Neural cell (in vitro differentiated cells): ENCODE data around the gene CHN1. TPM values are rescaled to one million over a fixed set of nuclear protein-coding genes. Genes with fewer than 3 reads are reported as not detected.
A peak's percentile ranks its signal among the peaks of the same experiment; 100 is the strongest.

Experiments
- H2AFZ ChIP-seq: fragments of 200-600, 300-800 bp; sonication (generic), shearing (Covaris generic); 2 replicates; pipeline ENCODE4 v1.6.0; 2014; ENCODE audit warnings: low read depth, mild to moderate bottlenecking, antibody characterized with exemption, low read length, moderate library complexity
- H3F3A ChIP-seq: fragments of 200-600 bp; shearing (Covaris generic); 2 replicates; pipeline ENCODE4 v1.6.1; 2016; ENCODE audit warnings: mild to moderate bottlenecking, moderate library complexity, mixed read lengths, antibody characterized with exemption, low read length; ENCODE audit not compliant: insufficient read depth, poor library complexity, severe bottlenecking
- H3K27ac ChIP-seq: fragments of 200-600, 300-800 bp; sonication (generic), shearing (Covaris generic); 2 replicates; pipeline ENCODE4 v1.5.1; 2014; ENCODE audit warnings: mild to moderate bottlenecking, low read length, moderate library complexity
- H3K27me3 ChIP-seq: fragments of 300-800, 200-600 bp; sonication (generic), shearing (Covaris generic); 2 replicates; pipeline ENCODE4 v1.6.0; 2014; ENCODE audit warnings: mild to moderate bottlenecking, low read depth, low read length, moderate library complexity; ENCODE audit not compliant: insufficient read depth
- H3K36me3 ChIP-seq: fragments of 300-800, 200-600 bp; sonication (generic), shearing (Covaris generic); 2 replicates; pipeline ENCODE4 v1.5.1; 2014; ENCODE audit warnings: mild to moderate bottlenecking, antibody characterized with exemption, low read length, moderate library complexity; ENCODE audit not compliant: insufficient read depth
- H3K4me2 ChIP-seq: fragments of 300-800, 200-600 bp; sonication (generic), shearing (Covaris generic); 2 replicates; pipeline ENCODE4 v1.6.0; 2014; ENCODE audit warnings: mild to moderate bottlenecking, low read length
- H3K4me3 ChIP-seq: fragments of 300-800, 200-600 bp; sonication (generic), shearing (Covaris generic); 2 replicates; pipeline ENCODE4 v1.5.1; 2014; ENCODE audit warnings: mild to moderate bottlenecking, low read length, moderate library complexity
- H3K79me2 ChIP-seq: fragments of 200-600 bp; shearing (Covaris generic); replicated peaks from 2 replicates; pipeline ENCODE4 v1.6.0; 2014; ENCODE audit warnings: mild to moderate bottlenecking, low read length, moderate library complexity; ENCODE audit not compliant: insufficient read depth
- H3K9ac ChIP-seq: fragments of 300-800, 200-600 bp; sonication (generic), shearing (Covaris generic); 2 replicates; pipeline ENCODE4 v1.6.1; 2016; ENCODE audit warnings: mild to moderate bottlenecking, low read length, mixed read lengths
- H3K9me2 ChIP-seq: fragments of 200-600 bp; shearing (Covaris generic); 2 replicates; pipeline ENCODE4 v1.6.1; 2016; ENCODE audit warnings: mild to moderate bottlenecking, low read length, mixed read lengths; ENCODE audit not compliant: insufficient read depth
- H3K9me3 ChIP-seq: fragments of 200-600, 300-800 bp; sonication (generic), shearing (Covaris generic); 2 replicates; pipeline ENCODE4 v1.6.1; 2016; ENCODE audit warnings: mild to moderate bottlenecking, mixed run types, low read length, moderate library complexity, mixed read lengths
- H4K20me1 ChIP-seq: fragments of 200-600 bp; shearing (Covaris generic); 2 replicates; pipeline ENCODE4 v1.6.1; 2016; ENCODE audit warnings: mild to moderate bottlenecking, mixed run types; ENCODE audit not compliant: insufficient read depth
- CTCF ChIP-seq: fragments of 450-650 bp; IDR thresholded peaks from 2 replicates; pipeline ENCODE4 v1.5.1; 2014; ENCODE audit warnings: antibody characterized with exemption, mild to moderate bottlenecking, moderate library complexity; ENCODE audit not compliant: poor library complexity, severe bottlenecking
- EP300 ChIP-seq: fragments of 450-650 bp; conservative IDR thresholded peaks from 2 replicates; pipeline ENCODE4 v1.6.1; 2014; ENCODE audit warnings: antibody characterized with exemption, mild to moderate bottlenecking, moderate library complexity; ENCODE audit not compliant: poor library complexity, severe bottlenecking
- EZH2 ChIP-seq: fragments of 200-600, 300-800 bp; shearing (Covaris generic), sonication (generic); IDR thresholded peaks from 2 replicates; pipeline ENCODE4 v1.6.1; 2014; ENCODE audit warnings: antibody characterized with exemption, low read length, borderline replicate concordance, mild to moderate bottlenecking; ENCODE audit not compliant: insufficient read depth, poor library complexity, severe bottlenecking
- MXI1 ChIP-seq: fragments of 450-650 bp; conservative IDR thresholded peaks from 2 replicates; pipeline ENCODE4 v1.6.1; 2014; ENCODE audit warnings: antibody characterized with exemption, mild to moderate bottlenecking; ENCODE audit not compliant: poor library complexity, severe bottlenecking
- POLR2AphosphoS5 ChIP-seq: IDR thresholded peaks from 2 replicates; pipeline ENCODE4 v1.6.1; 2012
- RAD21 ChIP-seq: fragments of 450-650 bp; conservative IDR thresholded peaks from 2 replicates; pipeline ENCODE4 v1.6.1; 2014; ENCODE audit warnings: antibody characterized with exemption, mild to moderate bottlenecking, moderate library complexity
- REST ChIP-seq: IDR thresholded peaks from 2 replicates; pipeline ENCODE4 v1.6.1; 2012; ENCODE audit warnings: borderline replicate concordance
- SMC3 ChIP-seq: fragments of 450-650 bp; conservative IDR thresholded peaks from 2 replicates; pipeline ENCODE4 v1.6.1; 2014; ENCODE audit warnings: antibody characterized with exemption, mild to moderate bottlenecking, moderate library complexity; ENCODE audit not compliant: poor library complexity
- TAF1 ChIP-seq: IDR thresholded peaks from 2 replicates; pipeline ENCODE4 v1.6.1; 2012; ENCODE audit warnings: low read depth
- polyA plus RNA-seq: library from polyadenylated mRNA; depleted of rRNA; stranded (reverse); fragments of >200 nt; gene quantifications from 2 replicates; pipeline ENCODE4 v1.2.3, GENCODE V29; 2014

CHN1 gene
- polyA plus RNA-seq, 1 donor from 2014 or later: 133 TPM

- no peaks in the 10 kb centered on the region for H3K36me3 ChIP-seq
- H3K27me3 ChIP-seq: no peaks in the 10 kb centered on the region
- H4K20me1 ChIP-seq: no peaks in the 10 kb centered on the region
- H3K4me3 ChIP-seq: peak overlapping the region; percentile 81
- H3K9me2 ChIP-seq: no peaks in the 10 kb centered on the region
- peak overlapping the region; percentile 95 for H3K9ac ChIP-seq
- H2AFZ ChIP-seq: peak overlapping the region; percentile 38
- no peaks in the 10 kb centered on the region for H3K9me3 ChIP-seq
- H3K79me2 ChIP-seq: peaks cover 32% of the 10 kb centered on the region
- peak overlapping the region; percentile 99 for H3K27ac ChIP-seq
- H3K4me2 ChIP-seq: peak overlapping the region; percentile 67
- TF ChIP-seq RAD21 (no peak), EZH2 (no peak), EP300 (no peak), POLR2AphosphoS5 (no peak), TAF1 (no peak), MXI1 (no peak), SMC3 (no peak)
- H3F3A ChIP-seq: peaks cover 5% of the 10 kb centered on the region
These were observed 1.1 kb upstream of the CHN1 start for GRCh38 chr2:175006281-175006680.

- Histone ChIP-seq H3K27me3 (no peaks in the 10 kb centered on the region), H3K9me2 (no peaks in the 10 kb centered on the region), H4K20me1 (no peaks in the 10 kb centered on the region), H3K4me2 (peak overlapping the region; percentile 67), H3F3A (peaks cover 5% of the 10 kb centered on the region), H2AFZ (peak overlapping the region; percentile 38), H3K9me3 (no peaks in the 10 kb centered on the region), H3K27ac (peak overlapping the region; percentile 99), H3K9ac (peak overlapping the region; percentile 95), H3K36me3 (no peaks in the 10 kb centered on the region), H3K4me3 (peak overlapping the region; percentile 81), H3K79me2 (peaks cover 37% of the 10 kb centered on the region)
- TF ChIP-seq CTCF: no peak
- no peak for TF ChIP-seq POLR2AphosphoS5
- no peak for TF ChIP-seq EZH2
- no peak for TF ChIP-seq EP300
These were observed 618 bp upstream of the CHN1 start for GRCh38 chr2:175005733-175006264.

GRCh38 chr2:175004730-175004979 is 526 bp downstream of the CHN1 start:
- Histone ChIP-seq H4K20me1 (no peaks in the 10 kb centered on the region), H3K9me2 (no peaks in the 10 kb centered on the region), H3K27ac (peak overlapping the region; percentile 99), H3K9me3 (no peaks in the 10 kb centered on the region), H3K27me3 (no peaks in the 10 kb centered on the region), H3K4me3 (peak overlapping the region; percentile 81), H3F3A (peaks cover 5% of the 10 kb centered on the region), H3K36me3 (no peaks in the 10 kb centered on the region), H3K9ac (peak overlapping the region; percentile 95), H2AFZ (peak overlapping the region; percentile 35), H3K79me2 (peaks cover 48% of the 10 kb centered on the region), H3K4me2 (no peak overlapping the region)
- TF ChIP-seq TAF1: no peak
- no peak for TF ChIP-seq EZH2
- TF ChIP-seq REST: no peak
- no peak for TF ChIP-seq MXI1
- no peak for TF ChIP-seq POLR2AphosphoS5
